Ovary (tissue), 3 donors: ENCODE data around the gene CEBPE.

Source experiments
- CTCF ChIP-seq, 3 donors: fragments of 450-650 bp in 2 of 3; fragments of 200-600 bp in 1 of 3; IDR thresholded peaks; one replicate each; pipeline versions ENCODE4 v1.5.1 to v1.8.0; 2016 to 2022; ENCODE audit warnings: antibody characterized with exemption in 3 of 3, mild to moderate bottlenecking in 1 of 3
- EP300 ChIP-seq: sonication (generic); formaldehyde crosslinking; IDR thresholded peaks from one replicate; pipeline ENCODE4 v1.6.1; 2017; ENCODE audit warnings: antibody characterized with exemption
- POLR2A ChIP-seq: fragments of 450-650 bp; IDR thresholded peaks from one replicate; pipeline ENCODE4 v1.6.1; 2017; ENCODE audit warnings: antibody characterized with exemption, mild to moderate bottlenecking, moderate library complexity
- donor health status: DM: no; HTN: no; CAD: no.

- no peak for TF ChIP-seq CTCF (IDR thresholded peaks at IDR 0.05)
- TF ChIP-seq EP300 = peak; percentile 42
- peak; percentile 87 for TF ChIP-seq POLR2A
Measured at GRCh38 chr14:23095196-23096108, 23.6 kb downstream of the CEBPE start, which contains the start of gene C14orf119.
